Activated CD8-positive, alpha-beta memory T cell treated with anti-CD3 and anti-CD28 coated beads for 1 hour (primary cell): ENCODE data around the gene RAB31.
"Not testable (repeated sequence)": the region's sequence is repeated elsewhere in the genome, so short reads cannot be mapped to it uniquely, and the experiment has no call there.

ENCODE experiments used
- DNase-seq, 2 donors: peaks; one replicate each; pipeline ENCODE4 v3.0.0-alpha.2; 2020; ENCODE audit warnings: low read depth in 1 of 2; ENCODE audit errors: extremely low read depth in 1 of 2

RAB31 gene

DNA sequence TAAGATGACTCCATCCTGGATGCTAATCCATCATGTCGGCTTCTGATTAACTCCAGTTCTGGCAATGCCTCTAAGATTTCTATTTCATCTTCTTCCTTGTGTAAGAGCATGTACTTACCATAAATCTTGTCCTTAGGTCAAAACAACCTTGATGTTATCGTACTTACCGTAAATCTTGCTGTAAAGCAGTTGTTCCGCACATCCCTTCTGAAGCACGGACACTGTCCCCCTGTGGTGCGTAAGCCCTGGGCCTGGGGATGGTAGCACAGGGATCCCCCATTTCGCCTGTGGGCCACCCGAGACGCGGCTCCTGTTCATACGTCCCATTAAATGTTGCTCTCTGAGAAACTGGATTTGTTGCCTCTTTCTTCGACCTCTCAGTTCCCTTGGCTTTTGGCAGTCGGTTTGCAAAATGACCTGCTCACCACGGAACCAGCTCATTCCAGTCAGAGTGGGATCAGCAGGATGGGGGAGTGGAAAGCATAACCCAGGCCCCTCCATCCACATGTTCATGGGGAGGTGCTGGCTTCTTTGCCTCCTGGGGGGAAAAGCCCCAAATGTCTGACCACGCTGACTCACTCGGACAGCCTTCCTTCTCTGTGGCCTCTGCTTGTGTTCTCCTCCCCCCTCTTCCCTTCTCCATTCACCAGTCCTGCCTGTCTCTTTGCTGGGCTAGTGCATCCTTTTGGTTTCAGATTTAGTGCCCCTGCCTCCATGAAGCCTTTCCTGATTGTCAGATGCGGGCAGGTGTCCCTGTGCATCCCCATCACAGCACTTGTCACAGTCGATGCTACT lies 49.9 kb downstream of the RAB31 start:
- DNase-seq: no peak

DNA sequence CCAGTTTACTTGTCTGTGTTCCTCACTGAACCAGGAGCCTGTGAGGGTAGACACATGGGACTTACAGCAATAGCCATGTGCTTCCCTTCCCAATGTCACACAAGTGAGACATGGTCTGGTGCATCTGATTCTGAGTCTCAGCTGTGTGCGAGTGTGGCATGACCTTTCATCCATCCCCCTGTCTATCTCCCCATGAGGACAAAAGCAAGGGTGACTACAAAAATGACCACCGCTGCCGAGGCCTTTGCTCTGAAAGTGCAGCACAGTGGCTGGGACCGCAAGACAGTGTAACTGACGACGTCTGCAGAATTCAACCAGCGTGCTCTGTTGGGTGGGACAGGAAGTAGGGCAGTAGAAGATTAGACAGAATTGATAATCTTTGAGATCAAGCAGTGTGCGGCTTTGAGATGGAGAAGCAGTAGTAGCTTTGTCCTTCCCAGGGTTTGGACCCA lies 50.5 kb downstream of the RAB31 start:
- DNase-seq: no peak

GRCh38 chr18:9760641-9761040 lies 52.5 kb downstream of the RAB31 start:
- DNase-seq: no peak

DNA sequence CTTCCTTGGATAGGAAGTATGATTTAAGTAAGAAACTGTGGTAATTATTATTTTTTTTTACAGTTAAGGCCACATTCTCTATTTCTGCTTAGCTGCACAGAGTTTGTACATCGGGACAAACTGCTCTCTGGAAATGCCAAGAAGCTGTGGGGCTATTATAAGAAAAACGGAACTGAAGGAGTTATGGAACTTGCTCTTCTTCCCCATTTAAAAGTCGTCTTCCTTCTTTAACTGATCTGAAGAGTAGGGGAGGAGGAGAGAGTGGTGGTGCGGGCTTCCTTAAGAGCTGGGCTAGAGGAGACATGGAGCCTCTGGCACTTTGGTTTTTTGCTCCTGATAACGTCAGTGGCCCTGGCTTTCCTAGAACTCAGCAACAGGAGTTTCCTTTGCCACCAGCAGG lies 54.4 kb downstream of the RAB31 start:
- DNase-seq: no peak

DNA sequence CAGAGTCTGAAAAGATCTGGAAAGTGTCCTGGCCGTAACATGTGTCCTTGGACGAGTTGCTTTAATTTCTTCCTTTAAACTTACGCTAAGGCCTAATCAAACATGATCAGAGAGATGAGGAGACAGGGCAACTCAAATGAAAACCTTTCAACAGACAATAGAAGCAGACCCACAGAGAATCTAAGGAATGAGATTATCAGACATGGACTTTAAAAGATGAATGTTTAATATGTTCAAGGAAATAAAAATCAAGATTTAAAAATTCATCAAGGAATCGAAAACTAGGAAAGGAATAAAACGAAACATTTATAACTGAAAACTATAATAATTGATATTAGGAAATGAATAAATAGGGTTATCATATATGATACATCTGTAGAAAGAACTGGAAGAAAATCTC lies 55.1 kb downstream of the RAB31 start:
- DNase-seq: no peak

DNA sequence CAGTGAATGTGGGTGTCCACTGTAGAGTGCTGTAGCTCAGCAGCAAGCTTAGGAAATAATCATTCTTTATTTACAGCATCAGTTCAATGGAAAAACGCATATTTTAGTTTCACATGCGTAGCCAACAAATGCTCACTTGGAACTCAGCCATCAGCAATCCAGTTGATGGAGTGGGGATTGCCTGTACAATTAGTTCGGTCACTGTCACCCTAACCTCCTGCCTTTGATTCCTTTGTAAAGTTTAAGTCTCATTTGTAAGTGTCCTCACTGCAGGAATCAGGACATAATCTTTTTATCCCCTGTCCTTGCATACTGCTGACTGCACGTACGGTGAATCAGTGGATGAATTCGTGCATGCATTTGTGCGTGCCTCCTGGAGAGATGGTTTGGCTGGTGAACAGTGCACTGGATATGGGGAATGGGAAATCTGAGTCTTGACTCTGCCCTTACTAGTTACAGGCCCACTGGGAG lies 55.9 kb downstream of the RAB31 start:
- DNase-seq: no peak

- no peak for DNase-seq
These were observed 57.4 kb downstream of the RAB31 start for GRCh38 chr18:9765501-9765900.

DNA sequence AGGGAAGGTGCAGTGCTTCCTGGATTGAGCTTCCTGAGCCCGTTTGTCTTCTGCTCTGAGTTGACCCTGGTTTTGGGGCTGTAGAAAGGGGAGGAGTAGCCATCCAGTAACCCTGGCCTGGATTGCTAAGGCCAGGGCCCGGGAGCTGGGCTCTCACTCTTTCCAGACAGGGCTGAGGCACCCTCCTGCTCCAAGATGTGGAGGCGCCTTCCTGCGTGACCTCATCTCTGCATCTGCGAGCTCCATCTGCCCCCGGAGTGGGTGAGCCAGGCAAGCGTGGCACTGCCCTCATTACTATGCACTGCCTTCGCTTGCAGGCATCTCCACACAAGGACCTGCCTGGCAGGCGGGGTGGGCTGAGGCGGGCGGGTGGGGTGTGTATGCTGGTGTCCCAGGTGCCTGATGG lies 58.0 kb downstream of the RAB31 start:
- no peak for DNase-seq

DNA sequence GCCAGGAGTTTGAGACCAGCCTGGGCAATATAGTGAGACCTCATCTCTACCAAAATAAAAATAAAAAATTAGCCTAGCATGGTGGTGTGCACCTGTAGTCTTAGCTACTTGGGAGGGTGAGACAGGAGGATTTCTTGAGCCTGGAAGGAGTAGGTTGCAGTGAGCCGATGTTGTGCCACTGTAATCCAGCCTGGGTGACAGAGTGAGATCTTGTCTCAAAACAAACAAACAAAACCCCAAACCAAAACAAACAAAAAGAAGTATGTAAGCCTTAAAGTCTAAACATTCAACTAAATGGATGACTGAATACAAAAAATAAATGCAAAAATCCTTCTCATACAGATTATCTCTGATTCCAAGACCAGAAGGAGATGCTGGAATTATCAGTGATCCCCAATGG lies 58.6 kb downstream of the RAB31 start:
- no peak for DNase-seq

- DNase-seq: not testable (repeated sequence)
These were observed 60.1 kb downstream of the RAB31 start for GRCh38 chr18:9768071-9768691.

- not testable (repeated sequence) for DNase-seq
These were observed 62.0 kb downstream of the RAB31 start for GRCh38 chr18:9770111-9770510.

DNA sequence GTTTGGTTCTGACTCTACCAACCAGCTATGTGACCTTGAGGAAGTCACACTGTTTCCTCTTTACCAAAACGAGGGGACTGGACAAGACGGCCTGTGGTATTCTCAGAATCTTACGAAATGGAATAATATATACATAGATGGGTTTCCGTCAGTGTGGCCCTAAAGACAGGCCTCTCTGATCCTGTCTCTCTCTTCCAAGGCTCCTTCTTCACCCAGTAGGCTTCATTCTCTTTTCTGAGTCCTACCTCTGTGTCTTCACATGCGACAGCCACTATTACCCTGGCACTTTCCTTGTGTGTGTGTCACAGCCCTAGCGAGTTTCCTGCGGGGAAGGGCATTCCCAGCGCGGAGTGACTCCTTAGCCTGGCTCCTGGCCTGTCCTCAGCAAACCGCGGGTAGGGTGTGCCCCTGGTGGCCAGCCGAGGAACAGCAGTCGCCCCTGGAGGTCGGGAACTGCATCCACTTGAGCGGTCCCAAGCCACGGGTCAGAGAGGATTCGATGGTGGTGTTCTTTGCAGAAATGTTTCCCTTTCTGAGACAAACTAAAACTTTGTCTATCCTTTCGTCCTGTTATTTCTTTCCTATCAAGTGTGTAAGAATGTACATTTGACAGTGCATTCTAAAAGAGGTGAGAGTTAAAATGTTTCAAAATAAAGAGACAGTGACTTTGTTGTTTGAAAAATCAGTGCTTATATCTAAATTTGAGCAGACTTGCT lies 63.3 kb downstream of the RAB31 start:
- DNase-seq: peak in 1 of 2 donors; percentile 26

DNA sequence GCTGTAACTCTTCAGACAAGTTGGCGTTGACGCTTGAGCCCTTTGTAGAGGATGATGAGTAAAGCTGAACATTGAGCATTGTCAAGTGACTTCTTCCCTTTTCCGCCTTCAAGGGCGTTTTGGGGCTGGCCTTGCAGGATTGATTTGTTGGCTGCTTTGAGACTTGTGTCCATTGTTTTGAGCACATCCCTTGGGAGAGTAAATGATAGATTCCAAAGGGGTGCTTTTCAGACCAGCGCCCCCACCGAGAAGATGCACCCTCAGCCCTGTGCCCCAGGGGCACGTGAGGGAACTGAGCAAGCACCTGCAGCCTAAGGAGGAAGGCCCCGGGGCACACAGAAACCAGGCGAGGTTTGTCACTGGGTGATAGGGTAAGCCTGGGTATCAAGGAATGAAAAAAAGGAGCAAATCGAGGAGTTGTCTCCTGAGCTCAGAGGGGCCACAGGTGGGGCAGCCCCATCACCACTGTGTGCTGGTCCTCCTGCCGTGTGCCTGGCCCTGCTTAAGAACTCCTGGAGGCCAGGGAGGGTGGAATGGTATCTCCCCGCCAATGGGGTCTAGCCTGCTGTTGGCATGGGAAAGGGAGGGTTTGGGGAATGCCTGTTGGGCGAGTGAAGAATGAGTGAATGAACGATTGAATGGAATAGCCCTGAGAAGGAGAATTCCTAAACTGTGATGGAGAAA lies 64.0 kb downstream of the RAB31 start:
- no peak for DNase-seq

DNA sequence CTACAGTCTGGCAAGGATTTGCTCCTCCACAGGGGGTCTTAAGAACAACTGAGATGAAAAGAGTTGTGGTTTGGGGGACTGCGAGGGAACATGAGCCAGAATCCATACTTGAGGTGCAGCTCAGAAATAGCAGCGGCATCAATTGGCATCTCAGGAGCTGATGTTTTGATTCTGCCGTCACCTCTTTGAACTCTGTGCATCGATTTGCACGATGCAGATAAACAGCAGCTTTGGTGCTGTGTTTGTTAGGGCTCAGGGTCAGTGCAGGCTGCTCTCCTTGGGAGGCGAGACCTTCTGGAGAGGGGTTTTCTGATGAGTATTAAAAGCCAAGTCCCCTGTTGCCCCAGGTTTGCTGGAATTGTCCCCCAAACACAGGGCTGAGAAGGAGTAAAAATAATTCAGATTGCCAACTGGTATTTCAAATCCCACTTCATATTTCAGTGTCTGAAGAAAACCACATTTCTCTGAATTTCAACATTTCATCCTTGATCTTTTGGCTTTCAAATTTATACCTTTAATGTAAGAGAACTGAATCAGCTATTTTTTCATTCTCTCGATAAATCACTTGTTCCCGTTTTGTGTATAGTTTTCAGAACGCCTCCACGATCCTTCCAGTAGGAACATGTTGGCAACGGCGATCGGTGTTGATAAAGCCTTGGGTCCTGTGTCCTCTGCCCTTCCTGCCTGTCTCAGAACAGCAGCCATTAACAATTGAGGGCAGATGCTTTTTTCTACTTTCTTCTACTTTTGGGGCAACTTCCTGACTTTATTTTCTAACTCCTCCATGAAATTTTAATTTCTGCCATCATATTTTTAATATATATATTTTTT lies 65.0 kb downstream of the RAB31 start:
- DNase-seq: no peak

DNA sequence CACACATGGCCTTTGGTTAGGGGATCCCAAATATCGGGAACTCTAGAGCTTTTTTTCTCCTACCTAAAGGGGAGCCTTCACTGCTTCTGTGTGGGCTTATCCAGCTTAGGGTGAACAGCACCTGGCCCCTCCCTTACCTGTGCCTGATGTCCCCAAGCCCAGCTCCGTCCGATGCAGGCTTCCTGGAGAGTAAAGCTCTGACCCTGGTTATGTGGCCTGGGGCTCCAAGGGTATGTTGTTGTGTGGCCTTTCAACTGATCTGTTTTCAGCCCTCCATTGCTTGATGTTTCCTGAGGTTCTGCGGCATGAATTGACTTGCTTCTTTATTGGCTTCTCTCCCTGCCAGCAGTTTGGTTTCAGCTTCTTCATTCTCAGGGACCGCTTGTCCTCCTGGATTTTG lies 66.0 kb downstream of the RAB31 start:
- DNase-seq: no peak

GRCh38 chr18:9775178-9775577 lies 67.1 kb downstream of the RAB31 start:
- DNase-seq: no peak

DNA sequence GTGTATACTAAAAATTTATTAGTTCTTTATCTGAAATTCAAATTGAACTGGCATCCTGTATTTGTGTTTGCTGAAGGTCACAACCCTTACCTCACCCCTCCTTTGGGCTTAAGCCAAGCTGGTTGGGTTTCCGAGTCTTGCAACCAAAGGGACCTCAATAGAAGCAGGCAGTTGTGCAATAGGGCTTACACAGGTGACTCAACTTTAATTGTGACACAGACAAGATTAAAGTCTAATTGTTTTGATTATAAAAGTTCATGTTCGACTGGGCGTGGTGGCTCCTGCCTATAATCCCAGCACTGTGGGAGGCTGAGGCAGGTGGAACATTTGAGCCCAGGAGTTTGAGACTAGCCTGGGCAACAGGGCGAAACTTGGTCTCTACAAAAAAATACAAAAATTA lies 71.5 kb downstream of the RAB31 start:
- no peak for DNase-seq

DNA sequence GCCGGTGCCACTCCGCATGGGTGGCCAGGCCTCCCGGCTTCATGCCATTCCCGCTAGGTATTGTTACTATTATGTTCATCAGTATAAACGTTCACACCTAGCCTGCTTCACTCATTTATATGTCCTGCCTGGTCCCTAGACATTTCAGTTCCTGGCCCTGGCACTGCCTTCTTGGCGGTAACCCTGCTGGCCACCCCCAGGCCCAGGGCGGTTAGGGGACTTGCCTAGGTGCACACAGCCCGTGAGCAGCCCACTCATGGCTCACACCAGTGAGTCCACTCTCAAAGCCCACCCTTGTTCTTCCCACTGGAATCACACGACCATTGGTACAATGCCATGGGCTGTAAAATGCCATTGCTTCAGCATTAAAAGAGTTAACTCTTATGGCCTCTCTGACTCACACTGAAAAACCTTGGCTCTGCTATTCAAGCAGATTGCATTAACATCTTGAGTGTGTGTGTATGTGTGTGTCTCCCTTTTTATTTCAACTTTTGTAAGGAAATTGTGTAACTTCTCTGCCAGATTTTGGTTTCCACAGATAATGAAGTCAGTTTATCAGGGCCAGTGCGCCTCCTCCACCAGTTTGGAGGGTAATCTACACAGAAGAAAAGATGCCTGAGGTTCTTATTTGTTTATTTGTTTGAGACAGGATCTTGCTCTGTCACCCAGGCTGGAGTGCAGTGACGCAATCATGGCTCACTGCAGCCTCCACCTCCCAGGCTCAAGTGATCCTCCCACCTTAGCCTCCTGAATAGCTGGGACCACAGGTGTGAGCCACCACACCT lies 74.2 kb downstream of the RAB31 start:
- DNase-seq: no peak

DNA sequence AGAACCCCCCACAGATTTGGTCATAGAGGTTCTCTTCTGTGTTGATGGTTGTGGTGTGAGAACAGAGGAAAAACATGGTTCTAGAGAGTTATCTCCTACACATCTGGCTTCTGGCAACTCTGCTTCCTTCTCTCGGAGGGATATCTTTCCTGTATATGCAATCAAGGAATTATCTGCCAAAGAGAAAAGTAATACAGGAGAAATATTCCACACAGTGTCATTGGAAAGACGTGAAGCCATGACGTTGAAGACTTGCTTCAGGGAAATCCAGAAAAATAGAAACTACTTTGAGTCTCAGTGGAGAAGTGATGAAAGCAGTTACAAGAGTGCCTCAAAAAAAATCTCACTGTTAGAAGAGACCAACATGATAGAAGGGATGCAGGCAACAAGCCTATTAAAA lies 78.5 kb downstream of the RAB31 start:
- DNase-seq: no peak

DNA sequence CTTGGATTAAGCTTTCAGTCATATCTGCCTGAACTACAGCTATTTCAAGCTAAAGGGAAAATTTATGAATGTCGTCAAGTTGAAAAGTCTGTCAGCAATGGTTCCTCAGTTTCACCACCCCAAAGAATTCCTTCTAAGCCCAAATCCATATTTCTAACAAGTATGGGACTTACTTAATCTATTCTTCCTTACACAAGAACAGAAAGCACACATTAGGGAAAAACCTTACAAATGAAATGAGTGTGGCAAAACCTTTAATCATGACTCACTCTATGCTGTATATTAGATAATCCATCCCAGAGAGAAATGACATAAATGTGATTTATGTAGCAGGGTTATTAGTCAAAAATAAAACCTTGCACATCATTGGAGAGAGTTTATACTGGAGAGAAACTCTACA lies 78.9 kb downstream of the RAB31 start:
- no peak for DNase-seq
